Superior temporal gyrus (tissue), 1 donor: ENCODE measurements around the gene KRTAP12-3.
"Not testable (repeated sequence)": the region's sequence is repeated elsewhere in the genome, so short reads cannot be mapped to it uniquely, and the experiment has no call there.

Experiments
- DNase-seq: peaks from one replicate; pipeline ENCODE4 v3.0.0-alpha.2; 2016; ENCODE audit errors: extremely low spot score

Gene KRTAP12-3

GRCh38 chr21:44685050-44685449 is 27.3 kb downstream of the KRTAP12-3 start:
- not testable (repeated sequence) for DNase-seq

GRCh38 chr21:44686000-44686781 is 28.5 kb downstream of the KRTAP12-3 start:
- no peak for DNase-seq

- DNase-seq = no peak
Measured at GRCh38 chr21:44686843-44687561, 29.3 kb downstream of the KRTAP12-3 start.

DNA sequence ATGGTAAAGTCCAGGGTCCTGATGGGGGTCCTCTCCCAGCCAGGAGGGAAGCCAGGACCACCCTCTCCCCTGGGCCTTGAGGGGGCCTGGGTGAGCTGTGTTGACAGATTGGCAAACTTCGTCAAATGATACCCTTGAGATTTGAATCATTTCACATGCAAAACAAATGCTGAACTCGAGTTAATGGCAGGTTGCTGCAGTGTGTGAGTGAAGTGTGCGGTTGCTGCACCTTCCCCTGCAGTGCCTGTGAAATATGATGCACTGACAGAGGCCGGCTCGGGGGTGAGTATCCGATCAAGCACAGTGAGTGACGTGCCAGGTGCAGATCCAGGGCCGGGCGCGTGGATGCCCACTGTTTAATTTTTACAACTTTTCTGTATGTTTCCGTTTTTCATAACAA is 29.9 kb downstream of the KRTAP12-3 start:
- no peak for DNase-seq

DNA sequence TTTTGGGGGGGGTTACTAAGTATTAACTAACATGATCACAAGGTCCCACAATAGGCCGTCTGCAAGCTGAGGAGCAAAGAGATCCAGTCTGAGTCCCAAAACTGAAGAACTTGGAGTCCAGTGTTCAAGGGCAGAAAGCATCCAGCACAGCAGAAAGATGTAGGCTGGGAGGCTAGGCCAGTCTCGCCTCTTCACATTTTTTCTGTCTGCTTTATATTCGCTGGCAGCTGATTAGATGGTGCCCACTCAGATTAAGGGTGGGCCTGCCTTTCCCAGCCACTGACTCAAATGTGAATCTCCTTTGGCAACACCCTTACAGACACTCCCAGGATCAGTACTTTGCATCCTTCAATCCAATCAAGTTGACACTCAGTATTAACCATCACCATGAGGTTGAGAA is 32.0 kb downstream of the KRTAP12-3 start:
- not testable (repeated sequence) for DNase-seq

GRCh38 chr21:44691686-44692085 is 34.0 kb downstream of the KRTAP12-3 start:
- no peak for DNase-seq

DNA sequence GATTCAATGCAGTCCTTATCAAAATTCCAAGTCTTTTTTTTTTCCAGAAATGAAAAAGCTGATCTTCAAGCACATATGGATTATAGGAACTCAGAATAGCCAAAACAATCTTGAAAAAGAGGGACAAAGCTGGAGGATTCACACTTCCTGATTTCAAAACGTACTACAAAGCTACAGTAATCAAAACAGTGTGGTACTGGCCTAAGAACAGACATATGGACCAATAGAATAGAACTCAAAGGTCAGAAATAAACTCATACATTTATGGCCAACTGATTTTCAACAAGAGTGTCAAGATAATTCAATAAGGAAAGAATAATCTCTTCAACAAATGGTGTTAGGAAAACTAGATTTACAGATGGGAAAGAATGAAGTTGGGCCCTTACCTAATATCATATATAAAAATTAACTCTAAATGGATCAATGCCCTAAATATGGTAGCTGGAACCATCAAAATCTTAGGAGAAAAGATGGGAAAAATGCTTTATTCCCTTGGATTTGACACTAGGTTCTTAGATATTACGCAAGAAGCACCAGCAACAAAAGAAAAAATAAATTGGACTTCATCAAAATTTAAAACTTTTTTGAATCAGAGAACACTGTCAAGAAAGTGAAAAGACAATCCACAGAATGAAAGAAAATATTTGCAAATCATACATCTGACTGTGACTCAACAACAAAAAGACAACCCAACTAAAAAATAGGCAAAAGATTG is 35.2 kb downstream of the KRTAP12-3 start:
- no peak for DNase-seq

- DNase-seq = no peak
Measured at GRCh38 chr21:44694776-44695175, 37.0 kb downstream of the KRTAP12-3 start.

DNA sequence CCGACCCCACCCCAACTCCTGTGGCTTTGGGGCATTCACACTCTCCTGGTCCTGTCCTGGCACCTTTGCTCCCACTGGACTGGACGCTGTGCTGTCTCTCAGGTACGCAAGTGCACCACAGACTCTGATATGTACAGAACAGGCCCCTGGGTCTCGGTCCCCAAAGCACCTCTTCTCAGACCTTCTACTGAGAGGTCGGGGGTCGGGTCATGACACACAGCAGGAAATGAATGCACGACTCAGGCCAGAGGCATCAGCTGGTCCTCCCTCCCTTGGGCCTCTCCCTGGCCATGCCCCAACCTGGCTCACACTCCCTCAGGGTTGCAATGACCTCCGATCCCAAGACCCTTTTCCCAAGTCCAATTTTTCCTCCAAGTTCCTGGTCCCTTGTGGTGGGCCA is 37.5 kb downstream of the KRTAP12-3 start:
- DNase-seq = no peak

DNA sequence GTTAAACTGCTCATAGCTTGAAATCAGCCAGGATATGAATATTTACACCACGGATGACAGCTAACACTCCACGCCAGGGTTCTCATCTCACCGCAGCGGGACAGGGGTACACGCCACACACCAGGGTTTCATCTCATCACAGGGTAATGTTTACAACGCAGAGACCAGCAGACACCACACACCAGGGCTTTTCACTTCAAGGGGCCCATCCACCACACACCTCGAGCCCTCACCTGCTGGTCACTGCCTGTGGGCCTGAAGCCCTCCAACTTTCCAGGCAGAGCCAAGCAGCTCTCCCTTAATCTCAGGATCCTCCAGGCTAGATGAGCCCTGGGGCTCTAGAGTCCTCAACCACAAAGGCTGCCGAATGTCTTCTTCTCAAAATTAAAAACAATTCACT is 37.9 kb downstream of the KRTAP12-3 start:
- no peak for DNase-seq

DNA sequence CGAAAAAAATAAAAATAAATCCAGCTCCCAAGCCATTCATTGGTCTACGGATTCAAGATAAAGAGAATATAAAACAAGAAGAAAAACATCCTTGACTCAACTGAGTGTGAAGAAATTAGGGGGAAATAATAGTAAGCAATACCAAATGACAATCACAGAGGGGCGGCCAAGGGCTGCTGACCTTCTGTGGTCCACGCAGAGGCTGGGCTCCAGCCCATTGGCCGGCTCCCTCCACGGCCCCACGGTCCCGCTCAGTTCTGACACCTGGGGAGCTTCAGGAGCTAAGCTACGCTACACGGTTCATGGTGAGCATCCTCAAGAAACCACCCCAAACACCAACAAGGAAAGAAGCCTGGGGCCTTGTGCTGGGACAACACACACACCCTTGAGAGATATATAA is 38.8 kb downstream of the KRTAP12-3 start:
- DNase-seq = no peak

DNA sequence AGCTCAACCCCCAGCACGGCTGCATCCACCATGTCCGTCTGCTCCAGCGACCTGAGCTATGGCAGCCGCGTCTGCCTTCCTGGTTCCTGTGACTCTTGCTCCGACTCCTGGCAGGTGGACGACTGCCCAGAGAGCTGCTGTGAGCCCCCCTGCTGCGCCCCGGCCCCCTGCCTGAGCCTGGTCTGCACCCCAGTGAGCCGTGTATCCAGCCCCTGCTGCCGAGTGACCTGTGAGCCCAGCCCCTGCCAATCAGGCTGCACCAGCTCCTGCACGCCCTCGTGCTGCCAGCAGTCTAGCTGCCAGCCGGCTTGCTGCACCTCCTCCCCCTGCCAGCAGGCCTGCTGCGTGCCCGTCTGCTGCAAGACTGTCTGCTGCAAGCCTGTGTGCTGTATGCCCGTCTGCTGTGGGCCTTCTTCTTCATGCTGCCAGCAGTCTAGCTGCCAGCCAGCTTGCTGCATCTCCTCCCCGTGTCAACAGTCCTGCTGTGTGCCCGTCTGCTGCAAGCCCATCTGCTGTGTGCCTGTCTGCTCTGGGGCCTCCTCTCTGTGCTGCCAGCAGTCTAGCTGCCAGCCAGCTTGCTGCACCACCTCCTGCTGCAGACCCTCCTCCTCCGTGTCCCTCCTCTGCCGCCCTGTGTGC is 39.6 kb downstream of the KRTAP12-3 start, which contains the start of gene KRTAP10-12:
Gene KRTAP10-12, plus strand, starts transcription at position 1 of the 639 bp plus-strand sequence. Its CDS starts 30 bp downstream, at position 31.
- DNase-seq = not testable (repeated sequence)

DNA sequence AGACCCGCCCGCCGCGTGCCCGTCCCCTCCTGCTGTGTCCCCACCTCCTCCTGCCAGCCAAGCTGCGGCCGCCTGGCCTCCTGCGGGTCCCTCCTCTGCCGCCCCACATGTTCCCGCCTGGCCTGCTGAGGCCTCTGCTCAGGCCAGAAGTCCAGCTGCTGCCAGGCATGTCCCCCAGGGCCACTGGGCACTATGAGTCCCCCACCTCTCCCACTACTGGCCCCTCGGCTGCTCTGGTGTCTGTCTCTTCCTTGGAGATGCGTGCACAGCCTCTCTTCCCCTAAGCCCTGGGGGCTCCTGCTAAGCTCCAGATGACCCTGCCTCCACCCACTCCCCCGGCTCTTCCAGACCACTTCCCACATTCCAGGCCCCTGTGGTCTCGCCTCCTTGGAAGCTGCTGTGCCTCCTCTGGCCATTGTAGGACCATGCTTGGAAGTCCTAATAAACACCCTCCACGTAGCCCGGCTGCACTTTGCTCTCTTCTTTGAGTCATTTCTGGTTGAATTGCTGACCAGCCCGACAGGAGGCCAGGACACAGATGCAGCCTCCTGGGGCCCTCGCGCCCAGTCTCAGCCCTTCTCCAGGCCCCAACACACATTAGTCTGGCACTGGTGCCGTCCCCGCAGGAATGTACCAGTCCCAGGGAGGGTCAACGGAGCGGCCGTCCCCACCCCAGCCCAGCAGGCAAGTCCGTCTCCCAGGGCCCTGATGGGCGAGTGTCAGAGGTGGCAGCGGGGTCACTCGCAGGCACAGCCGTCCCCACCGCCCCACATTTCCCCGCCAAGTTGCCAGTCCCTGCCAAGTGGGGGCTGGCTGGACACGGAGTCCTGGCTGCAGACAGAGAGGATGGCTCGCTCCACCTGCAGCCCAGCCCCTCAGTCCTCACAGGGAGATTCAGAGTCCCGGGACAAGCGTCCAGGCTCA is 40.3 kb downstream of the KRTAP12-3 start:
- no peak for DNase-seq

- DNase-seq = no peak
Measured at GRCh38 chr21:44699502-44700001, 41.8 kb downstream of the KRTAP12-3 start.

- no peak for DNase-seq
Measured at GRCh38 chr21:44700101-44701022, 42.6 kb downstream of the KRTAP12-3 start.

- no peak for DNase-seq
Measured at GRCh38 chr21:44701023-44701400, 43.3 kb downstream of the KRTAP12-3 start.

DNA sequence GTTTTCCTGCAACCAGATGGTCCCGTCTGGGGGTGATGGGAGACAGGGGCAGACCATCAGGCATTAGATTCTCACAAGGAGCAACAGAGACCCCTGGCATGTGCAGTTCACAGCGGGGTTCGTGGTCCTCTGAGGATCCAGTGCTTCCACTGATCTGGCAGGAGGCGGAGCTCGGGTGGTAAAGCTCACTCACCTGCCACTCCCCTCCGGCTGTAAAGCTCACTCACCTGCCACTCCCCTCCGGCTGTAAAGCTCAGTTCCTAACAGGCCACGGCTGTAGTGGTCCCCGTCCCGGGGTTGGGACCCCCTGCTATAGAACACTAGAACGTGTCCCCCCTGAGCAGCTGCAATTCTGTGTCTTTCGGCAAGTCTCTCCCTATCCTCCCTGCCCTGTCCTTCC is 43.8 kb downstream of the KRTAP12-3 start:
- DNase-seq = no peak

- DNase-seq = no peak
Measured at GRCh38 chr21:44702111-44702972, 44.6 kb downstream of the KRTAP12-3 start.
